ENCODE results near the gene SHMT2.

Gene SHMT2

GRCh38 chr12:57229634-57230380 lies at the start of gene SHMT2:
TSS of gene SHMT2 (plus strand) at chr12:57229711. CDS start at chr12:57229779, 68 bp downstream.
- DNase-seq: peak; percentile 97

DNA sequence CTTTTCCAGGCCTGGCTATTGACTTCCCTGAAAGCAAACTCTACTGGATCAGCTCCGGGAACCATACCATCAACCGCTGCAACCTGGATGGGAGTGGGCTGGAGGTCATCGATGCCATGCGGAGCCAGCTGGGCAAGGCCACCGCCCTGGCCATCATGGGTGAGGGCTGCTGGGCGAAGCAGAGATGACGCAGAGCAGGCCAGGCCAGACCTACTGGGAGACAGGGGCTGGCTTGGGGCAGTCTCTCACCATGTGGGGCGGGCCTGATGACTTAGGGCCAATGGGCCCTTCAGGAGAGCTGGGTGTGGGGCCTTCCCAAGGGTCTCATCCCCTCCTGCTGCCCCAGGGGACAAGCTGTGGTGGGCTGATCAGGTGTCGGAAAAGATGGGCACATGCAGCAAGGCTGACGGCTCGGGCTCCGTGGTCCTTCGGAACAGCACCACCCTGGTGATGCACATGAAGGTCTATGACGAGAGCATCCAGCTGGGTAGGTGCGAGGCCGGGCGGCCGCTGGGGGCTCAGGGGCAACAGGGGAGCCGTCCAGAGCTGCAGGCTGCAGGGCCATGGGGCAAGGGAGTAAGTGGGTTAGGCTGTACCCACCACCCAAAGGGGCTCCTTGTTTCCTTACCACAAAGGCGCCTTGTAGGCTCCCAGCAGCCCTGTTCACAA lies 49.1 kb upstream of the SHMT2 start:
- no peak for DNase-seq

DNA sequence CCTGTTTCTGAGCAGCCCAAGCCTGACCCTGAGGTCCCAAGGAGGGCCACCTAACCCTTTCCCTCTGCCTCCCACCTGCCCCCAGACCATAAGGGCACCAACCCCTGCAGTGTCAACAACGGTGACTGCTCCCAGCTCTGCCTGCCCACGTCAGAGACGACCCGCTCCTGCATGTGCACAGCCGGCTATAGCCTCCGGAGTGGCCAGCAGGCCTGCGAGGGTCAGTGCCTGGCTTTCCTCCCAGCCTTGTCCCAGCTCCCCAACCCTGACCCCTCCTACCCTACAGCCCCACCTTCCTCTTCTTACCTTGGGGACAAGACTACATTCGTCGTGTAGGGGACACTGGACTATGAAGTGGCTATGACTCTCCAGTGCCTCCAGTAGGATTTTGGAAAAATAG lies 48.4 kb upstream of the SHMT2 start:
- no peak for DNase-seq

DNA sequence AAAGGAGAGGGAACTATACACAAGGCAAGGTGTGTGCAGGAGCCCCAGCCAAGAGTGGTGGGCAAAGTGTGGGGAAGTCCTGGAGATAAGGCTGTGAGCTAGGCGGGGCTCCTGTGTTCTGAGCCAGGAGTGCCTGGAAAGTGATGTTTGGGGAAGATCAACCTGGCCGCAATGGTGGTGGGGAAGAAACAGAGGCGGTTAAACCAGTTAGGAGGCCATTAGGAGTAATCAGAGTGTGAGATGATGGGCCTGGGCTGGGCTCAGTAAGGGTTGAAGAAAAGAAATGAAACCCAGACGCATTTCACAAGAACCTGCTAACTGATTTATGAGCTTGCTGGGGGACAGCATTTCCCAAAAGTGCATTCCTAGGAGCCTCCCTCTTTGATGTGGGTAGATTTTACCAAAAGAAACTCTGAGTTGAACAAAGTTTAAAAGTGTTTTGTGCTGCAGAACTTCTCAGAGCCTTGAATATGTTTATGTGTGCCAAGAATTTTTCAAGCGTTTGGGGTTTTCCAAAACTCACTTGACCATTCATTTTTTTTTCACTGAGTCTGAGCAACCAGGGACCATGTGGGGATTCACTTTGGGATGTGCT lies 47.9 kb upstream of the SHMT2 start:
- no peak for DNase-seq

- peak; percentile 92 for DNase-seq
Measured at GRCh38 chr12:57182918-57183575, 46.5 kb upstream of the SHMT2 start.

DNA sequence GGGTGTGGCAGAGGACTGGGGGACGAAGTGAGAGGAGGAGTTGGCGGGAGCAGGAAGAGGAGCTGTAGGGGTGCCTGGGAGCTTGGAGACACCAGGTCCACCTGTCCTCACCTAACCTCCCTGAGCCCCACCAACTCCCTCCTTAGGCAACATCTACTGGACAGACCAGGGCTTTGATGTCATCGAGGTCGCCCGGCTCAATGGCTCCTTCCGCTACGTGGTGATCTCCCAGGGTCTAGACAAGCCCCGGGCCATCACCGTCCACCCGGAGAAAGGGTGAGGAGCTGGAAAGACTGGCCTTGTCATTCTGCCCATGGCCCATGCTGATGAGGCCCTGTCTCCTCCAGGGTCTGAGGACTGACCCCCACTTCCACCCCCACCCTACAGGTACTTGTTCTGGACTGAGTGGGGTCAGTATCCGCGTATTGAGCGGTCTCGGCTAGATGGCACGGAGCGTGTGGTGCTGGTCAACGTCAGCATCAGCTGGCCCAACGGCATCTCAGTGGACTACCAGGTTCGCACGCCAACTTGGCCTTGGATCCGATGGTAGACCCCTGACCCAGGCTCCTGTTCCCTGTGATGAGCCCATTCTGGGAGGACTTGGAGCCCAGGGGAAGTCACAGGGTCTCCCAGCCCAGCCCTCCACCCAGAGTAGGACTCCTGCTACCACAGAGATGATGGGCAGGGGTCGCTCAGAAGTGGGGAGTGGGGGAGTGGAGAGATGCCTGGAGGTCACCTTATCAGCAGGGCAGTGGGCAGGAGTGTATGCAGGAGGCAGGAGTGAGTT lies 45.4 kb upstream of the SHMT2 start:
- no peak for DNase-seq

DNA sequence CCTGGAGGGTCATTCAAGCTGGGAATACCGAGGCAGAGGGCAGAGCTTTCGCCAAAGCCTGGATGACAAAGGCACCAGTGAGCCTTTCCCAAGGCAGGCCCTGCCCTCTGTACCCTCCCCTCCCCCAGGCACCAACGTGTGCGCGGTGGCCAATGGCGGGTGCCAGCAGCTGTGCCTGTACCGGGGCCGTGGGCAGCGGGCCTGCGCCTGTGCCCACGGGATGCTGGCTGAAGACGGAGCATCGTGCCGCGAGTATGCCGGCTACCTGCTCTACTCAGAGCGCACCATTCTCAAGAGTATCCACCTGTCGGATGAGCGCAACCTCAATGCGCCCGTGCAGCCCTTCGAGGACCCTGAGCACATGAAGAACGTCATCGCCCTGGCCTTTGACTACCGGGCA lies 44.1 kb upstream of the SHMT2 start:
- no peak for DNase-seq

GRCh38 chr12:57185906-57186508 lies 43.5 kb upstream of the SHMT2 start:
- DNase-seq: no peak

- DNase-seq: no peak
Measured at GRCh38 chr12:57187222-57188089, 42.1 kb upstream of the SHMT2 start.

DNA sequence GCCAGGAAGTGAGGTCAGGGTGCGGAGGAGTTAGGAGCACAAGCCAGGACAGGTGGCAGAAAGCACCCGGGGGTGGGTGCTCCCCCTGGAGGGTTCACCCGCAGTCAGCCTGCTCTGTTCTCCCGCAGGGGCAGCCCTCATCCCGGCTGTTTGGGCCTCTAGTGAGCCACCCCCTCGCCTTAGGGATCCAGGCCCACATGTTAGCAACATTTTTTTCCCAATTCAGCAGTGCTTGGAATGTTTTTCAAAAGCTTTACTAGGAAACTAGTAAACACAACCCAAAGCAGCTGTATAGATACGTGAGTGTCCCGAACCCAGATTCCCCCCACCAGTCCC lies 41.5 kb upstream of the SHMT2 start:
- DNase-seq: no peak

DNA sequence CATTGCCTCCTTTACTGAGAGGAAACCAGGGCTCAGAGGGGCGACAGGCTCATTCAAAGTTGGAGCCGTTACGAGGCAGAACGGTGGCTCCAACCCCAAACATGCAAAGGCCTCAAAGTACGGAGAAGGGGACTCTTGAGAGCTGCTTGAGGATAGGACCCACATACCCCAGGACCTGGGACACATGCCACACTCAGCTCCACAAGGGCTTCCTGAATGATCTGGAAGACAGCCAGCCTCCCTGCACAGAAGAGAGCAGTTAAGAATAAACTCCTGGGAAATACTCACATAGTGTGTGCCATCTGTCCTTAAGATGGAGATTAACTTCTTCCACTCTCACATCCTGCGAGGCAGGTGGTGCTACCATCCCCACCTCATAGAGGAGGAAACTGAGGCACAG lies 39.5 kb upstream of the SHMT2 start:
- no peak for DNase-seq

DNA sequence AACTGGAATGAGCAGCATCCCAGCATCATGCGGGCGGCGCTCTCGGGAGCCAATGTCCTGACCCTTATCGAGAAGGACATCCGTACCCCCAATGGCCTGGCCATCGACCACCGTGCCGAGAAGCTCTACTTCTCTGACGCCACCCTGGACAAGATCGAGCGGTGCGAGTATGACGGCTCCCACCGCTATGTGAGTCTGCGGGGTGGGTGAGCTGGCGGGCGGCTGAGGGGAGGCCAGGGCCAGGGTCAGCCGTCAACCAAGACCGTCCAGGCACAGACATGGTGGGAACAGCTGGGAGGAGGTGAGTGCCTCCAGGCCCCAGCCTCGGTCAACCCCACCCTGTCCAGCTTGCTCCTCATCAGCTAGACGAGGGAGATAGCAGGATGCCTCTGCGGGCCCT lies 38.7 kb upstream of the SHMT2 start:
- no peak for DNase-seq

GRCh38 chr12:57191410-57191809 lies 38.1 kb upstream of the SHMT2 start:
- no peak for DNase-seq

DNA sequence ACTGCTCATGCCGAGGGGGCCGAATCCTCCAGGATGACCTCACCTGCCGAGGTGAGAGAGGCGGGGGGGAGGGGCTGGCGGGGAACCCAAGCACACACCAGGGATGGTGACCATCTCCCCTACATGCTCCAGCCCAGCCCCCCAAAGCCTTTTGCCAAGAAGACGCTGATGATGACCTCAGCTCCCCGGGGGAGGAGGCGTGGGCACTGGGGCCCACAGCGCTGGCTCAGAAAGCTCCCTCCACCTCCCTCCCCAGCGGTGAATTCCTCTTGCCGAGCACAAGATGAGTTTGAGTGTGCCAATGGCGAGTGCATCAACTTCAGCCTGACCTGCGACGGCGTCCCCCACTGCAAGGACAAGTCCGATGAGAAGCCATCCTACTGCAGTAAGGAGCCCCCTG lies 36.6 kb upstream of the SHMT2 start:
- no peak for DNase-seq

DNA sequence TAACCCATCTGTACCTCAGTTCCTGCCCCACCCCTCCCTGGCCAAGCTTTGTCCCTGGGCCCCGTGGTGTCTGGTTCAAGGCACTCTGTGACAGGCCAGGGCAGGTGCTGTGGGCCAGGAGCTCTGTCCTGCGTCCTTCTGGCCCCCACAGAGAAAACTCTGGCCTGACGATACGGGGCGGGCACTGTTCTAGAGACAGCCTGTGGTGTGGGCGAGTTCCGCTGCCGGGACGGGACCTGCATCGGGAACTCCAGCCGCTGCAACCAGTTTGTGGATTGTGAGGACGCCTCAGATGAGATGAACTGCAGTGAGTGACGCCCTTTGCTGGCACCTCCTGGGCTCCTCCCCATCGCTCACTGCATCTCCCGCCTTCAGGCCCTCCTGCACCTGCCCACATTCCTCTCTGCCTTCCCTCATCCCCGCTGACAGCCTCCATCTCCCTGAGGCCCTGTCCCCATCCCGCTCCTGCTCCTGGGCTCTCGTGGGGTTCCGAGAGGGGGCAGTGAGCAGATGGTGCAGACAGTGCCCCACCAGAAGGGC lies 35.7 kb upstream of the SHMT2 start:
- DNase-seq: no peak

GRCh38 chr12:57194253-57194652 lies 35.3 kb upstream of the SHMT2 start:
- no peak for DNase-seq

GRCh38 chr12:57195186-57195585 lies 34.3 kb upstream of the SHMT2 start:
- no peak for DNase-seq

DNA sequence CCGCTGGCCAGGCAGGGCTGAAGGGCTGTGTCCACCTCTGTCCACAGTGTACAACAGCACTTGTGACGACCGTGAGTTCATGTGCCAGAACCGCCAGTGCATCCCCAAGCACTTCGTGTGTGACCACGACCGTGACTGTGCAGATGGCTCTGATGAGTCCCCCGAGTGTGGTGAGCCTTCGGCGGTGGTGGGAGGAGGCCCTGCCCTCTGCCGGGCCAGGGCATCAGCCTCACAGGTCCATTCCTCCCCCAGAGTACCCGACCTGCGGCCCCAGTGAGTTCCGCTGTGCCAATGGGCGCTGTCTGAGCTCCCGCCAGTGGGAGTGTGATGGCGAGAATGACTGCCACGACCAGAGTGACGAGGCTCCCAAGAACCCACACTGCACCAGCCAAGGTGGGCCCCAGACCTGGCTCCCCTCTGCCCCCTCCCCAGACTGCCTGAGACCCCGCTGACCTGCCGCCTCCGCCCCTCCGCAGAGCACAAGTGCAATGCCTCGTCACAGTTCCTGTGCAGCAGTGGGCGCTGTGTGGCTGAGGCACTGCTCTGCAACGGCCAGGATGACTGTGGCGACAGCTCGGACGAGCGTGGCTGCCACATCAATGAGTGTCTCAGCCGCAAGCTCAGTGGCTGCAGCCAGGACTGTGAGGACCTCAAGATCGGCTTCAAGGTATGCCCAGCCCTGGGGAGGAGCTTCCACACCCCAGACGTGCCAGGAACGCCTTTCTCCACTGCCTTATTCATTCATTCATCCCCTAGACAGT lies 33.7 kb upstream of the SHMT2 start:
- DNase-seq: no peak

DNA sequence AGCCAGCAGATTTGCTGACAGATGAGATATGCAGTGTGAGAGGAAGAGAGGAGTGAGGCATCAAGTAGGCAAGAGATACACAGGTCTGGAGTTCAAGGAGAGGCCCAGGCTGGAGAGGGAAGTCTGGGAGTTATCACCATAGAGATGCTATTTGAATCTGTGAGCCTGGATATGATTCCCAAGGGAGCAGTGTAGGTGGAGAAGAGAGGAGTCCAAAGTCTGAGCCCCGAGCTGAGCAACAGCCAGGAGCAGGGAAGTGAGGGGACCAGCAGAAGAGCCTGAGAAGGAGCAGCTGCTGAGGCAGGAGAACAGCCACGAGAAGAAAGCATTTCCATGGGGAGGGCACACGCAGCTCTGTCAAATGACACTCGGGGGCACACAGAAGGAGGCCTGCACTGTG lies 33.1 kb upstream of the SHMT2 start:
- no peak for DNase-seq

- no peak for DNase-seq
Measured at GRCh38 chr12:57196956-57197355, 32.6 kb upstream of the SHMT2 start.

GRCh38 chr12:57198329-57198728 lies 31.2 kb upstream of the SHMT2 start:
- no peak for DNase-seq
